Mammary epithelial cell (primary cell): ENCODE data around the gene PSMC2.

ENCODE experiments used
- CTCF ChIP-seq, 2 donors: IDR thresholded peaks in 1 of 2; conservative IDR thresholded peaks in 1 of 2; 2 replicates each; pipeline ENCODE4 v1.5.1; 2011 to 2012; ENCODE audit warnings: inconsistent platforms in 2 of 2, low read length in 2 of 2, mild to moderate bottlenecking in 2 of 2, control low read depth in 1 of 2, low read depth in 1 of 2; ENCODE audit not compliant: insufficient read depth in 1 of 2; ENCODE audit errors: extremely low read depth in 1 of 2
- EZH2 ChIP-seq: IDR thresholded peaks from 2 replicates; pipeline ENCODE4 v1.6.1; 2012; ENCODE audit warnings: low read length, inconsistent platforms, borderline replicate concordance

- TF ChIP-seq EZH2 (no peak), CTCF (conservative IDR thresholded peaks at IDR 0.05 in 1 of 2, IDR thresholded peaks at IDR 0.05 in 1 of 2; ENCODE audit: extremely low read depth in 1 of 2, insufficient read depth in 1 of 2, low read depth in 1 of 2, low read length in 2 of 2) (no peak)
These were observed 39.8 kb downstream of the PSMC2 start for GRCh38 chr7:103387242-103387641.
